HG03196 (cell line): ENCODE measurements around the gene FAM120B.
"Not testable (repeated sequence)": the region's sequence is repeated elsewhere in the genome, so short reads cannot be mapped to it uniquely, and the experiment has no call there.

Source experiments
- ATAC-seq: cut with Tn5 transposase; IDR thresholded peaks from one replicate; pipeline ENCODE4 v1.9.1; 2021; ENCODE audit not compliant: unreplicated experiment

FAM120B gene

DNA sequence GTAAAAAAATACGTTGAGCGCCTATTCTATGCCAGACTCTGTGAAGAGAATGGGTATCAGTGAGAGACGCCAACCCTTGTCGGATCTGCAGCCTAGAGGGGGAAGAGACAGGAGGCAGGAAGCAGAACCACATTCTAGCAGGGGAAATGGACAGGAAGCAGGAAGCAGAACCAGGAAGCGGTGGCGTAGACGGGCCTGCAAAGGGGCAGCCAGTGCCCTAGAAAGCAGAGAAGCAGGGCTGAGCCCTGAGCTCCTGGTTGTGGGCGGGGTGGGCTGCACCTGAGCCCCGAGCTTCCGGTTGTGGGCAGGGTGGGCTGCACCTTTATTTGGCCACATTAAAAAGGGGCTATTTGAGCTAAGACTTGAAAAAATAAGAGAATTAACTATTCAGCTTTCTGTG is 71.9 kb downstream of the FAM120B start:
- no peak for ATAC-seq

DNA sequence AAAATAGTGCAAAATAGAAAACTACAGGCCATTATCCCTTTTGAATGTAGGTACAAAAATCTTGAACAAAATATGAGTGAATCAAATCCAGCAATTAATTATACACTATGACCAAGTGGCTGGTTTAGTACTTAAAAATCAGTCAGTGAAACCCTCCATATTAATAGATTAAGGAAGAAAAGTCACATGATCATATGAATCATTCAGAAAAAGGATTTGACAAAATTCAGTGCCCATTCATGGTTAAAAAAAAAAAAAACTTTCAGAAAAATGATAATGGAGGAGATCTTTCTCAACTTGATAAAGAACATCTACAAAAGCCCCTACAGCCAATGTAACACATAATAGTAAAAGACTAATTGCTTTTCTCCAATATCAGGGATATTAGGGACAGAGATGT is 75.0 kb downstream of the FAM120B start:
- ATAC-seq, result no peak

DNA sequence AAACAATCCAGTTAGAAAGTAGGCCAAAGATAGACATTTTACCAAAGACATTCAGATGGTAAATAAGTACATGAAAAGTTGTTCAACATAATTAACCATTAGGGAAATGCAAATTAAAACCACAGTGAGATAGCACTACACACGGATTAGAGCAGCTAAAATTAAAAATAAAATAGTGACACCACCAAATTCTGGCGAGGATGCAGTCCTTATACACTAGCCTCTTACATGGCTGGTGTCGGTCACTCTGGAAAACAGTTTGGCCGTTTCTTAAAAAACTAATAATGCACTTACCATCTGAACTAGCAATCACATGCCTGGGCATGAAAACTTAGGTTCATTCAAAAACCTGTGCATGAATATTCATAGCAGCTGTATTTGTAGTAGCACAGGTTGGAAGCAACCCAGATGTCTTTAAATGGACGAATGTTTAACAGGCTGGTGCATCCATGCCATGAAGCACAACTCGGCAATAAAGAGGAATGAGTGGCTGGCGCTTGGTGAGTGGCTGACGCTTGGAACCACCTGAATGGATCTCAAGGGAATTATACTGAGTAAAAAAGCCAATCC is 77.0 kb downstream of the FAM120B start:
- ATAC-seq, result no peak

DNA sequence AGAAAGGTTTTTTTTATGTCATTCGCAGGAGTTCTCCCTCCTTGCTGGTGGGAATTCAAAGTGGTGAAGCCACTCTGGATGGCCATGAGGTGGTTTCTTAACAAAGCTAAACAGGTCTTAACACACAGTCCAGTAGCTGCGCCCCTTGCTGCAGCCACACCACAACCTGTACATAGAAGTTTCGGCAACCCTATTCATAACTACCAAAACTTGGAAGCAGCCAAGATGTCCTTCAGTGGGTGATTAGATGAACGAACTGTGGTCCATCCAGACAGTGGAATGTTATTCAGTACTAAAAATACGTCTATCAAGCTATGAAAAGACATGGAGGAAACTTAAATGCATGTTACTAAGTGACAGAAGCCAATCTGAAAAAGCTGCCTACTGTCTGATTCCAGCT is 78.9 kb downstream of the FAM120B start:
- ATAC-seq, result no peak

DNA sequence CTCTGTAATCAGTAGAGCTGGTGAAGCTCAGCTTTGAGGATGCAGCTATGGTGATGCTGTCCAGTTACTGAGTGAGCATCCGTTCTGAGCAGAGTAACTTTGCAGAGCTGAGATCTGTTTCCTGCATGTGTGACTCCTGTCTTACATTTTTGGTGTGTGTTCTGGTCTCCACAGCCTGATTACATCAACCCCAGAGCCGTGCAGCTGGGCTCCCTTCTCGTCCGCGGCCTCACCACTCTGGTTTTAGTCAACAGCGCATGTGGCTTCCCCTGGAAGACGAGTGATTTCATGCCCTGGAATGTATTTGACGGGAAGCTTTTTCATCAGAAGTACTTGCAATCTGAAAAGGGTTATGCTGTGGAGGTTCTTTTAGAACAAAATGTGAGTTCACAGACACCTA is 81.6 kb downstream of the FAM120B start:
- ATAC-seq, result no peak

DNA sequence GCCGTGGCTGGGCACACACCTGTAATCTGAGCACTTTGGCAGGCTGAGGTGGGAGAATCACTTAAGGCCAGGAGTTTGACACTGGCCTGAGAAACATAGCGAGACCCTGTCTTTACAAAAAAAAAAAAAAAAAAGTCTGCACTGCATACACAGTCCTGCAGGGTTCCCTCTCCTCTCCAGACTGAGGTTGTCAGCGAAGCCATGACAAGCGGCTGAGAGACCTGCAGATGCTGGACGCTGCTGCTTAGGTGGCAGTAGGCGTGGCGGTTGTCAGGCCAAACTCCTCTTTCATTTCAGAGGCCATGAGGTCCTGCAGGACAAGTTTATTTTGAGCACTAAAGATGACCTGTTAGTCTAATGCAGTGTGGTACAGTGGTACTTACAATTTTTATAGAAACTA is 86.5 kb downstream of the FAM120B start:
- no peak for ATAC-seq

DNA sequence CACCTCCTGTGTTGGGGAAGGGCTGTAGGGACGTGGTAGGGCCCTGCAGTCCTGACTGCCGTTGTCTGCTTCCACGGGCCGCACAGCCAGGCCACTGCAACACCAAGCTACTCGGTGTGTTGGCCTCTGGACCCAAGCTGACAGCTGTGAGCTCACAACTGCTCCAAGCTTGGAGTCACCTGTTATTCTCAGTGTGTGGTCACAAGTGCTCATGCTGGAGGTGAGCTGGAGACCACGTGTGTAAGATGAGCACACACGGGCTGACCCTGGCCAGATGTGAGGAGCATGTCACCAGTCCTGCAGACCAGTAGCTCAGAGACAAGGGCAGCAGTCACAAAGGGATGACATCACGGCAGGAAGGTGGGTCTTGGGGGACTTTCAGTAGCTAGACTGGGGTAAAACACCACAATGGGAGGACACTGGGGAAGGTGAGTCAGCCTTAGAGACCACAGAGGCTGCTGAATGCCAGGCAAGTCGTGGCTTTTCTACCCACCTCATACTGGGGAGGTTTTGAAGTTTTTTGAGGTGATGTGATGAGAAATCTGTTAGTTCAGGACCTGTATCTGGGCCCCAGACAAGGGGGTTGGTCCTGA is 87.3 kb downstream of the FAM120B start:
- no peak for ATAC-seq

DNA sequence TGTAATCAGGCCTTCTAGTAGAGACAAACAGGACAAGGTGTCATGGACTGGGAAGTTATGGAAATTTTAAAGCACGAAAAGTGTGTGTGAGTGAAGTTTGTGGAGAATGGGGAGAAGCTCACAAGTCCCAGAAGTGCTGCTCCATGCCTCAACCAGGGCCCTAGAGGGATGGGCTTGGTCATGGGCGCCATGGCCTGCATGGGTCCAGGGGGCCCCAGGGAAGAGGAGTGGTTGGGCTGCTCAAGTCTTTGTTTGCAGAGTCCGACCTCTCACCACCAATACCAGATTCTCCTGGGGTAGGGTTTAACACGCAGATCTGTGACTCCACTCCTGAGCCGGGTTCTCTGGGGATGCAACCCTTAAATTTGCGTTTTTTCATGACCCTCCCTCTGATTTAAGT is 88.4 kb downstream of the FAM120B start:
- no peak for ATAC-seq

DNA sequence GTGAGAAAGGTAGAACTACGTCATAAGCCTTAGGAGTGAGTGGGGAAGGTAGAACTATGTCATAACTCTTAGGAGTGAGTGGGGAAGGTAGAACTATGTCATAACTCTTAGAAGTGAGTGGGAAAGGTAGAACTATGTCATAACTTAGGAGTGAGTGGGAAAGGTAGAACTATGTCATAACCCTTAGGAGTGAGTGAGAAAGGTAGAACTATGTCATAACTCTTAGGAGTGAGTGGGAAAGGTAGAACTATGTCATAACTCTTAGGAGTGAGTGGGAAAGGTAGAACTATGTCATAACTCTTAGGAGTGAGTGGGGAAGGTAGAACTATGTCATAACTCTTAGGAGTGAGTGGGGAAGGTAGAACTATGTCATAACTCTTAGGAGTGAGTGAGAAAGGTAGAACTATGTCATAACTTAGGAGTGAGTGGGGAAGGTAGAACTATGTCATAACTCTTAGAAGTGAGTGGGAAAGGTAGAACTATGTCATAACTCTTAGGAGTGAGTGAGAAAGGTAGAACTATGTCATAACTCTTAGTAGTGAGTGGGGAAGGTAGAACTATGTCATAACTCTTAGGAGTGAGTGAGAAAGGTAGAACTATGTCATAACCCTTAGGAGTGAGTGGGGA is 92.3 kb downstream of the FAM120B start:
- ATAC-seq, result not testable (repeated sequence)

DNA sequence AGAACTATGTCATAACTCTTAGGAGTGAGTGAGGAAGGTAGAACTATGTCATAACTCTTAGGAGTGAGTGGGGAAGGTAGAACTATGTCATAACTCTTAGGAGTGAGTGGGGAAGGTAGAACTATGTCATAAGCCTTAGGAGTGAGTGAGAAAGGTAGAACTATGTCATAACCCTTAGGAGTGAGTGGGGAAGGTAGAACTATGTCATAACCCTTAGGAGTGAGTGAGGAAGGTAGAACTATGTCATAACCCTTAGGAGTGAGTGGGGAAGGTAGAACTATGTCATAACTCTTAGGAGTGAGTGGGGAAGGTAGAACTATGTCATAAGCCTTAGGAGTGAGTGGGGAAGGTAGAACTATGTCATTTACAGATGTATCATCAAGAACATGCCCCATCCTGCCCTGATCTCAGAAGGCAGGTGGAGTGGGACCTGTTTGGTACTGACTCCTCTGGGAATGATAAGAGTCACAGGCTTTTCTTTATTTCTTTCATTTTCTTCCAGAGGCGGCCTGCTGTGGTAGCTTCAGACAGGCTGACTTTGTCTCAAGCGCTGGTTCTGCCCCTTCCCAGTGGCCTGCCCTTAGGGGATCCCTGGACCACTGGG is 93.5 kb downstream of the FAM120B start:
- not testable (repeated sequence) for ATAC-seq

DNA sequence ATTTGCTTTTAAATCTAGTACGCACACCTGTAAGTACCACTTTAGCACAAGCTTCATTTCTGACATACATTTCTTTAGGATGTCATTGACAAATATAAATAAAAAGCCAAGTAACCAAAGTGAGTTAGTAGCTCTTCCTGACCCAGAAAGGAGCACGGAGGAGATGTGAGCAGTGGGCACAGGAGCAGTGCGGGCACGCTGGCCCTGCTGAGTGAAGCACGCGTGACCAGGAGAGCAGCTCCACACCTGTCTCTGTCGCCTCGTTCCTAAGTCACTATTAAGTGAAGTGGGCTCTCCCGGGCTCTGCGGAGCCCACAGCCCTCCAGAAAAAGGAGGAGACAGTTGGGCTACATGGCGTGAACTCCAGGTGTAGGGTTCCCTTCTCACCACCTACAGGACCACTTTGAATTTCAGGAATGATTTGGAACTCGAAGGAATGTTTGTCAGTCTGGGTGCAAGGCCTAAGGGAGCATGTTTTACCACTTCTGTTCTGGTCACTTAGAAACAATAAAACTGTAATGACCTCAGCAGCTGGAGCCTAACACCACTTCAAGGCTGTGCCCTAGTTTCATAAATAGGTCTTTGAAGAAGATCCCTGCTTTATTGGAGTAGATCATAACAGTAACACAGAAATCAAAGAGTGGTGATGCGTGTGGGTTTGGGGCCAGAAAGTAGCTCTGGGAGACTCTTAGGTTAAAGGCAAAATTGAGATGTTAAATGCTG is 95.9 kb downstream of the FAM120B start:
- ATAC-seq, result no peak

DNA sequence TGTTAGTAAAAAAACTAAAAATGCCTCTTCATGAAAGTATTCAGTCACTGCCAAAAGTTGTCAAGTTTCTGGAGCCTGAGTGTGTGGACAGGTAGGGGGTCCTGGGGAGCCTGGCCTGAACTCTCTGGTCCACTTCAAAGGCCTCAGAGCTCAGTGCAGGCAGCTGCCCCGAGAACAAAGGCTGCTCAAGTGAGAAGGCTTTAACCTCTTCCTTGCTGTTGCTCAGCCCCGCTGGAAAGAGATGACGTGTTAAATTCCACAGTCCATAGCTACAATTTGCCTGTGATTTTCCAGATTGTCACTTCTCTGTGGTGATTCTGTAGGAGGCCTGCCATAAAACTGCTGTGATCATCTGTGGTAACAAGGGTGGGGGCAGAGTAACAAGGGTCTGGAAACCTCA is 96.9 kb downstream of the FAM120B start:
- ATAC-seq, result no peak

DNA sequence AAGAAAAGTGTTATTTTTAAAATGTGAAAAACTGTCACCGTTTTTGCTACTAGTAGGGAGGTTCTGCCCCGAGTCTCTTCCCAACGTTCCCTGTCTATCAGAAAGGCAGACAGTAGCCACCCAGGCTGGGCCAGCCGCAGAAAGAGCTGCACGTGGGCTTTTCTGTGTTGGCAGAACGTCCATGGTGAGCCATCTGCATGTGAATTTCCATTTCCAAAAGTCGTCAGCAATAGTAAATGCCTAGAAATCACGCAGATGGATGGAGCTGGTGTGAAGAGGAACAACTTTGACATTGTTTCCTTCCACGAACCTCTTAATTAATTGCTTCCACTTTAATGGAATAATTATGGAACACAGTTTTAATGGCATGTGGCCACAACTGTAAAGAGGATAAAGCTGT is 97.5 kb downstream of the FAM120B start:
- no peak for ATAC-seq

DNA sequence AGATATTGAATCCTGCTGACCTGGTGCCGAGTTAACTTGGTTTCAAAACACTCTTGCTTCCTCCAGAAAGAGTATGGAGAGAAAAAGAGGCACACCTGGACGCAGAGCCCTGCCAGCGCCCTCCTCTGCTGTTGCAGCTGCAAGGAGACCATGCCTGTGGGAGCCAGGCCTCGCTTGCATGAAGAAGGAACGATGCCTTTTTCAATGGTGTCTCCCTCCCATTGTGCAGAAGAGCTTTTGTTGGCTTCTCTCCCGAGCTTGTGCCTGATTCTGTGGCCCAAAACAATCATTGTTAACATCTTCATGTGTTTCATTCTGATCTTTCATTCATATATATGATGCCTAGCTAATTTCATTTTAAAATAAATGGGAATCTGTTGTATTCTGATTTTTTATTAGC is 98.1 kb downstream of the FAM120B start:
- no peak for ATAC-seq

DNA sequence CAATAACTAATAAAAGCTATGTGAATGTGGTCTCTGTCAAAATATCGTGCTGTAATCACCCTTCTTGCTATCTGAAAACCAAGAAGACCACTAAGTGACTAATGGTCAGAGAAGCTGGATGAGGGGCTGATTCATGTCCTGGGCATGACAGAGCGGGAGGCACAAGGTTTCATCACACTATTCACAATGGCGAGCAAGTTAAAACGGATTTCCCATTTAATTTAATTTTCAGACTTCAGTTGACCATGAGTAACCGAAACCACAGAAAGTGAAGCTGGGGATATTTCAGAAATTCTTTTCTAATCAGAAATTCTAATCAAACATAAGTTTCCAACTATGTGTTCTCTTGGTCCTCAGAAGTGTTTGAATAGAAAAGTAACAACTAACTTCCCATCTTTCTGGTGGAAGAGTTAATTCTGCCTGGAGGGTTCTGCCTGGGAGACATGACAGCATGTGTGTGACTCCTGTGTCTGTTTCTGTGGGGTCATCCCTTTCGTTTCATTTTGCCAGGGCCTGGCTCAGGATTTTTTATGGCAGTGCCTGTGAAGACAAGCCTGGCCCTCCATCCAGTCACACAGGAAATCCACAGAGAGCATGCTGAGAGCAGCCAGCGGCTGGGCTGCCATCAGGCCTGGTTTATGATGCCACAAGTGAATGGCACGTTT is 98.9 kb downstream of the FAM120B start:
- ATAC-seq, result no peak

DNA sequence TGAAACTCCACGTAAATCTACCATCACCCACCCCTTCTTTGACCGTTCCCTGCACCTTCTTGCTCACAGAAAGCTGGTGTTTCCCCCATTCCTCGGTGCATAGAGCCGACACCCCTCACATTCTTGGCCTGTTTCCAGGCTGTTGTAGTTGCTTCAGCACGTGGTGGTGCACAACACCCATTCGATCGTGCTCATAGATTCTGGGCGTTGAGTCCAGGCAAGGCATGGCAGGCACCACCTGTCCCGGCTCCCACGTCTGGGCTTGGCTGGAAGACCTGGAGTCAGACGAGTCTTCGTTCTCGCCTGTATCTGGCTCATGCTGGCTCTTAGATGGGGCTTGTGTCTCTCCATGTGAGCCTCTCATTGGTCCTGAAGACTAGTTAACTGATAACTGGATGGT is 100.6 kb downstream of the FAM120B start:
- ATAC-seq, result no peak

DNA sequence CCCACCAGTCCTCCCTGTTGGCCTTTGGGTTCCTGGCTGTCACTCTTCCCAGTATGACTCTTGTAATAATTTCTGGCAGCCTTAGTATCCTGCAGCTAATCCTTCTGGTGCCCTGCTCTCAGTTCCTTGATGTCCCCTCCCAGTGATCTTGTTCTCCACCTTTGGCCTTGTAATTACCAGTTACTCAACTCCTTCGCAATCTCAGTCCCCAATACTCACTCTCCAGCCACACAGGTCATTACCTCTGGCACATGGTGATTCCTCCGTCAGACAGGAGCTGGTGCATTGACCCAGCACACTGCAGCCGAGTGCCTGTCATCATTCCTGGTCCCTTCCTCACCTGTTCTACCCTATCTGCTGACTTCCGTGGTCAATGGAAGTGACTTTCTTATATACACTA is 101.4 kb downstream of the FAM120B start:
- no peak for ATAC-seq

DNA sequence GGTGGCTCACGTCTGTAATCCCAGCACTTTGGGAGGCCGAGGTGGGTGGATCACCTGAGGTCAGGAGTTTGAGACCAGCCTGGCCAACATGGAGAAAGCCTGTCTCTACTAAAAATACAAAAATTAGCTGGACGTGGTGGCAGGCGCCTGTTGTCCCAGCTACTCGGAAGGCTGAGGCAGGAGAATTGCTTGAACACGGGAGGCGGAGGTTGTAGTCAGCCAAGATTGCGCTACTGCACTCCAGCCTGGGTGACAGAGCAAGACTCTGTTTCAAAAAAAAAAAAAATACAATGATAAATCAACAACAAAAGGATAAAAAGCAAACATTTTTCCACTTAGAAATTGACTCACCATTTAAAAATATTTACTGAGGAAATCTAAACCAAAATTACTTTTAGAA is 103.2 kb downstream of the FAM120B start:
- not testable (repeated sequence) for ATAC-seq

DNA sequence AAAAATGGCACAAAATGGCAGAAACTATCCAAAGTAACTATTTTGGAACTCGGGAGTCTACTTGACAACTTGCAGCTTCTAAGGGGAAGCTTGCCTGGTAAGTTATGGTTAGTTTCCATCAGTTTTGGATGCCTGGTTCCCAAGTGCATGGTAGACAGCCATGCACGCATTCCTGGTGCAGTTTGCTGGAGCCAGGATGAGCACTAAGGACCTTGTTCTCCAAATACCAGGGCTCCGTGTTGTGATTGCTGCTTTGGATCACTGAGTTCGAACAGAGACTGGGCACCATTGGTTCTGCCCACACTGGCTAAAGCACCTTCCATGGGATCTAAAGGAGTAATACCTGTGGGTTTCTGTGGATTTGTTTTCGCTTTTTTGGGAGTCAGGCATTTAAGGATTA is 103.7 kb downstream of the FAM120B start:
- no peak for ATAC-seq

DNA sequence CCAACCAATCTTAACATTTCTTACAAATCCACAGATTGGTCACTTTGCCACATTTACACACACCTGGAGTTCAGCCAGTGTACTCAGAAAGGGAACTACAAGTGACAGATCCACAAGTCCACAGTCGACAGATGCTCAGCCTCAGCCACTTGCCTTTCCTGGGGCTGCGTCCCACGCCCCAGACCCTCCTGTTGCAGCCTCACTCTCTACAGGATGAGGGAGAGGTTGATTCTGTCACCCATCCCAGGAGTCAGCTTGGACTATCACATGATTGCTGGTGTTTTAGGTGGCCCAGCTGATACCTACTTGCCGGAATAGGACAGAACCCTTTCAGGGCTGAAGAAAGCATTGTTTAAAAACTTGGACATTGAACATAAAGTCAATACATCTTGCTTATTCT is 108.8 kb downstream of the FAM120B start:
- ATAC-seq, result no peak

DNA sequence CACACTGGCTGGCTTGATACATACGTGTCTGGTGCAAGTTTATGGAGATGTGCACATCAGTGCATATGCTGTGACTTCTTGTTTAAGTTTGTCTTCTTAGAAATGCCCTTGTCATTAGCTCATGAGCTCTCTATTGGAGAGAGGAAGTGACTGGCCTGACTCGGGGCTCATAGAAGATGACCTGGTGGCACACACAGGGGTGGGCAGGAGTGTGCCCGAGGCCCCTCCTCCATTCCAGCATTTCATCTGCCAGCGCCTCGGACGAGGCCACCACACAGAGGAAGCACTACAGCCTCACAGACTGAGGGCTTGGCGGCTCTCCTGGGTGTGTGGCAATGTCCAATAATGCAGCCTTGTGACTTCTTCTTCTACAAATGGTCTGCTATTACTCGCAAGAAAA is 109.7 kb downstream of the FAM120B start:
- no peak for ATAC-seq
